Ascending aorta (tissue), 2 donors: ENCODE measurements around the gene UBR1. TPM values are rescaled to one million over a fixed set of nuclear protein-coding genes. Genes with fewer than 3 reads are reported as not detected.

ENCODE experiments used
- DNase-seq, 2 donors: peaks; one replicate each; pipeline ENCODE4 v3.0.0-alpha.2; 2019; ENCODE audit warnings: low spot score in 2 of 2
- H3K27ac ChIP-seq, 2 donors: fragments of 200-600 bp; sonication (generic); one replicate each; pipeline ENCODE4 v1.5.1; 2016 to 2017; ENCODE audit warnings: mild to moderate bottlenecking in 1 of 2
- H3K27me3 ChIP-seq: fragments of 200-600 bp; sonication (generic); one replicate; pipeline ENCODE4 v1.5.1; 2017
- H3K36me3 ChIP-seq, 2 donors: fragments of 200-600 bp; sonication (generic); one replicate each; pipeline ENCODE4 v1.5.1; 2016
- H3K4me1 ChIP-seq, 2 donors: fragments of 200-600 bp; sonication (generic); one replicate each; pipeline ENCODE4 v1.5.1; 2016 to 2017; ENCODE audit warnings: mild to moderate bottlenecking in 1 of 2
- H3K4me3 ChIP-seq, 2 donors: fragments of 200-600 bp; sonication (generic); one replicate each; pipeline ENCODE4 v1.5.1; 2016 to 2017; ENCODE audit warnings: mild to moderate bottlenecking in 1 of 2
- H3K9me3 ChIP-seq, 2 donors: fragments of 200-600 bp; sonication (generic); one replicate each; pipeline ENCODE4 v1.5.1; 2016
- intact Hi-C: fragments of 100-400 bp; cut with DNase I; formaldehyde crosslinking; loops from one replicate; pipeline ENCODE4 v1.15.1; 2023
- total RNA-seq: library from RNA; depleted of rRNA; stranded (reverse); fragments of >200 nt; gene quantifications from one replicate; pipeline ENCODE4 v1.1.0, GENCODE V29; 2016
- TF ChIP-seq, protein P1 (sequence below), 3 experiments: fragments of 200-600 bp in 2 of 3; fragments of 450-650 bp in 1 of 3; sonication (generic) in 2 of 3; IDR thresholded peaks; one replicate each; pipeline ENCODE4 v1.5.1; 2016 to 2019; ENCODE audit warnings: antibody characterized with exemption in 3 of 3, mild to moderate bottlenecking in 1 of 3, moderate library complexity in 1 of 3

Gene UBR1
- total RNA-seq, 1 donor from 2014 or later, result 8.2 TPM

- Histone ChIP-seq H3K4me1 (no peaks in the 10 kb centered on the region), H3K36me3 (peaks cover 54 to 64% of the 10 kb centered on the region in 2 donors), H3K9me3 (no peaks in the 10 kb centered on the region), H3K4me3 (no peak overlapping the region), H3K27ac (no peak overlapping the region), H3K27me3 (no peaks in the 10 kb centered on the region)
- TF ChIP-seq, protein P1, sequence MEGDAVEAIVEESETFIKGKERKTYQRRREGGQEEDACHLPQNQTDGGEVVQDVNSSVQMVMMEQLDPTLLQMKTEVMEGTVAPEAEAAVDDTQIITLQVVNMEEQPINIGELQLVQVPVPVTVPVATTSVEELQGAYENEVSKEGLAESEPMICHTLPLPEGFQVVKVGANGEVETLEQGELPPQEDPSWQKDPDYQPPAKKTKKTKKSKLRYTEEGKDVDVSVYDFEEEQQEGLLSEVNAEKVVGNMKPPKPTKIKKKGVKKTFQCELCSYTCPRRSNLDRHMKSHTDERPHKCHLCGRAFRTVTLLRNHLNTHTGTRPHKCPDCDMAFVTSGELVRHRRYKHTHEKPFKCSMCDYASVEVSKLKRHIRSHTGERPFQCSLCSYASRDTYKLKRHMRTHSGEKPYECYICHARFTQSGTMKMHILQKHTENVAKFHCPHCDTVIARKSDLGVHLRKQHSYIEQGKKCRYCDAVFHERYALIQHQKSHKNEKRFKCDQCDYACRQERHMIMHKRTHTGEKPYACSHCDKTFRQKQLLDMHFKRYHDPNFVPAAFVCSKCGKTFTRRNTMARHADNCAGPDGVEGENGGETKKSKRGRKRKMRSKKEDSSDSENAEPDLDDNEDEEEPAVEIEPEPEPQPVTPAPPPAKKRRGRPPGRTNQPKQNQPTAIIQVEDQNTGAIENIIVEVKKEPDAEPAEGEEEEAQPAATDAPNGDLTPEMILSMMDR (IDR thresholded peaks at IDR 0.05), result no peak
- no peak for DNase-seq
- intact Hi-C loops, result no loop called here
These were observed 34.4 kb downstream of the UBR1 start for GRCh38 chr15:43071451-43071850.

DNA sequence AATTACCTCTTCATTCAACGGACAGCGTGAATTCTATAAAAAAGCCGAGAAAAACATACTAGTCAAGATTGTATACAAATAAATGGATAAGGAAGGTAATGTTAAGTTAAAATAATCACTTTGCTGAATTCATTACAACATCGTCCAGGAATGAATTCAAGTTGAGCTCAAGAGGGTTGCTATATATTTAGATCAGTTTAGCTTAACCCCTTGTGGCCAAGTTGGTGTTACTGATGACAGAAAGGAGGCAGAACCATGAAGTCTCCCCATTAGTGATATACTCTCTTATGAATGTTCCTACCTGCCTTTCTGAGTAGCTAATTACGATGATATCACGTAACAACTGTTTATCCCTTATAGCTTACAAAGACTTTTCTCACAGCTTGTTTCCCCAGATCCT, 34.9 kb downstream of the UBR1 start:
- H3K4me3 ChIP-seq, result no peak overlapping the region
- H3K27ac ChIP-seq, result no peak overlapping the region
- intact Hi-C loops, result no loop called here
- no peaks in the 10 kb centered on the region for H3K27me3 ChIP-seq
- no peaks in the 10 kb centered on the region for H3K4me1 ChIP-seq
- DNase-seq, result no peak
- TF ChIP-seq, protein P1 (IDR thresholded peaks at IDR 0.05), result no peak
- H3K36me3 ChIP-seq, result peaks cover 58 to 64% of the 10 kb centered on the region in 2 donors
- H3K9me3 ChIP-seq, result no peaks in the 10 kb centered on the region

GRCh38 chr15:43070249-43070648, 35.6 kb downstream of the UBR1 start:
- no peaks in the 10 kb centered on the region for H3K27me3 ChIP-seq
- no peak overlapping the region for H3K27ac ChIP-seq
- no peak for DNase-seq
- H3K4me1 ChIP-seq, result no peaks in the 10 kb centered on the region
- TF ChIP-seq, protein P1 (IDR thresholded peaks at IDR 0.05), result no peak
- peaks cover 64 to 67% of the 10 kb centered on the region in 2 donors for H3K36me3 ChIP-seq
- H3K9me3 ChIP-seq, result no peaks in the 10 kb centered on the region
- H3K4me3 ChIP-seq, result no peak overlapping the region
- intact Hi-C loops, result no loop called here

DNA sequence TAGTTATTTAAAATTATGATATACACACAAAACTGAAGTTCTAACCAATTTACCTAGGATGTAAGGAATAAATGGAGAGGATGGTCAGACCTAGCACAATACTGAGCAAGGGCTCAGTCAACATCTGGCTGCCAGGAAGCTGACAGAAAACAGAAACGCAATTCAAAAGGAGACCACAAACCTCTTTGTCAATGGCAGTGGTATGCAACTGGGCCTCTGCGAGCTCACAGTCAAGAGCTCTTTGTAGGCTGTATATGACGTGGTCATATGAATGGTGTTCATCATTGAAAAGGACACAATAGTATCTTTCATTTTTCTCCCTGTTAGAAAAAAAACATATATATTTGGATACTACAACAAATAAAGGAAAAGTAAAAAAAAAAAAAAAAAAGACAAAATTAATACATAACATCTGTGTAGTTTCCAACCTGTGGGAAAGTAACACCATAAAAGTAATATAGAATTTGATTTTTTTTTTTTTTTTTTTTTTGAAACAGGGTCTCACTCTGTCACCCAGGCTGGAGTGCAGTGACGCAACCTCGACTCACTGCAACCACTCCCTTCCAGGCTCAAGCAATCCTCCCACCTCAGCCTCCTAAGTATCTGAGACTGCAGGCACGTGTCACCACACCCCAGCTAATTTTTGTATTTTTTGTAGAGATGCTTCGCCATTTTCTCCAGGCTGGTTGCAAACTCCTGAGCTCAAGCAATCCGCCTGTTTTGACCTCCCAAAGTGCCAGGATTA, 37.9 kb downstream of the UBR1 start:
- Histone ChIP-seq H3K27ac (no peak overlapping the region), H3K4me1 (no peaks in the 10 kb centered on the region), H3K9me3 (no peaks in the 10 kb centered on the region), H3K4me3 (no peak overlapping the region), H3K36me3 (peaks cover 47 to 57% of the 10 kb centered on the region in 2 donors), H3K27me3 (no peaks in the 10 kb centered on the region)
- DNase-seq, result no peak
- TF ChIP-seq, protein P1 (IDR thresholded peaks at IDR 0.05), result no peak
- intact Hi-C loops, result no loop called here

GRCh38 chr15:43056696-43057095, 49.1 kb downstream of the UBR1 start:
- DNase-seq, result no peak
- H3K36me3 ChIP-seq, result peaks cover 68 to 85% of the 10 kb centered on the region in 2 donors
- no peak overlapping the region for H3K4me3 ChIP-seq
- TF ChIP-seq, protein P1 (IDR thresholded peaks at IDR 0.05), result no peak
- no peak overlapping the region for H3K27ac ChIP-seq
- H3K4me1 ChIP-seq, result no peaks in the 10 kb centered on the region
- no peaks in the 10 kb centered on the region for H3K27me3 ChIP-seq
- intact Hi-C loops, result loop anchor here (10.0 kb wide), 1 partner anchor 92 kb away; no protein-coding TSS in a partner anchor
- H3K9me3 ChIP-seq, result no peaks in the 10 kb centered on the region
